Measurements from ENCODE around the gene FAN1.
A peak's percentile ranks its signal among the peaks of the same experiment; 100 is the strongest.

Gene FAN1

GRCh38 chr15:30958219-30958618 is 54.5 kb downstream of the FAN1 start:
- DNase-seq (ENCODE audit: low read depth), result no peak

GRCh38 chr15:30962079-30962478 is 58.4 kb downstream of the FAN1 start:
- DNase-seq (ENCODE audit: low read depth), result no peak

GRCh38 chr15:30962659-30963058 is 58.9 kb downstream of the FAN1 start:
- DNase-seq (ENCODE audit: low read depth), result no peak

GRCh38 chr15:30963681-30964080 is 60.0 kb downstream of the FAN1 start:
- no peak for DNase-seq (ENCODE audit: low read depth)

GRCh38 chr15:30969724-30970123 is 66.0 kb downstream of the FAN1 start:
- DNase-seq (ENCODE audit: low read depth), result no peak

- no peak for DNase-seq (ENCODE audit: low read depth)
Observed at GRCh38 chr15:30973379-30973778, 69.7 kb downstream of the FAN1 start.

- no peak for DNase-seq (ENCODE audit: low read depth)
Observed at GRCh38 chr15:30974112-30974511, 70.4 kb downstream of the FAN1 start.

GRCh38 chr15:30978328-30978727 is 74.6 kb downstream of the FAN1 start:
- DNase-seq (ENCODE audit: low read depth), result no peak

- no peak for DNase-seq (ENCODE audit: low read depth)
Observed at GRCh38 chr15:30979457-30979856, 75.7 kb downstream of the FAN1 start.

GRCh38 chr15:30984118-30984517 is 80.4 kb downstream of the FAN1 start:
- DNase-seq (ENCODE audit: low read depth), result no peak

- no peak for DNase-seq (ENCODE audit: low read depth)
Observed at GRCh38 chr15:30984542-30984941, 80.8 kb downstream of the FAN1 start.

- no peak for DNase-seq (ENCODE audit: low read depth)
Observed at GRCh38 chr15:30985081-30985531, 81.4 kb downstream of the FAN1 start.

GRCh38 chr15:30990036-30990435 is 86.3 kb downstream of the FAN1 start:
- no peak for DNase-seq (ENCODE audit: low read depth)

GRCh38 chr15:30990446-30991254 is 86.9 kb downstream of the FAN1 start:
- DNase-seq (ENCODE audit: low read depth), result no peak

- DNase-seq (ENCODE audit: low read depth), result peak; percentile 64
Observed at GRCh38 chr15:30991255-30992235, 87.8 kb downstream of the FAN1 start, which contains the start of gene MTMR10. Gene MTMR10, minus strand, starts transcription at chr15:30991628. Its CDS starts 122 bp downstream, at chr15:30991506.

GRCh38 chr15:30992249-30992864 is 88.6 kb downstream of the FAN1 start:
- no peak for DNase-seq (ENCODE audit: low read depth)

Data from activated T-helper 1 cell treated with Interleukin-2 at 50 U/mL for 16 hours (primary cell).